Upper lobe of left lung (tissue), 4 donors: ENCODE data around the gene LPA.
"Not testable (repeated sequence)": the region's sequence is repeated elsewhere in the genome, so short reads cannot be mapped to it uniquely, and the experiment has no call there.

ENCODE experiments used
- EP300 ChIP-seq, 4 donors: sonication (generic); formaldehyde crosslinking; IDR thresholded peaks; one replicate each; pipeline ENCODE4 v1.5.1; 2017; ENCODE audit warnings: antibody characterized with exemption in 4 of 4, control low read depth in 2 of 4
- TF ChIP-seq, protein P1 (sequence below), 6 experiments: fragments of 450-650 bp in 4 of 6; fragments of 200-600 bp in 2 of 6; sonication (generic) in 2 of 6; IDR thresholded peaks; one replicate each; pipeline ENCODE4 v1.5.1; 2016 to 2019; ENCODE audit warnings: antibody characterized with exemption in 6 of 6

DNA sequence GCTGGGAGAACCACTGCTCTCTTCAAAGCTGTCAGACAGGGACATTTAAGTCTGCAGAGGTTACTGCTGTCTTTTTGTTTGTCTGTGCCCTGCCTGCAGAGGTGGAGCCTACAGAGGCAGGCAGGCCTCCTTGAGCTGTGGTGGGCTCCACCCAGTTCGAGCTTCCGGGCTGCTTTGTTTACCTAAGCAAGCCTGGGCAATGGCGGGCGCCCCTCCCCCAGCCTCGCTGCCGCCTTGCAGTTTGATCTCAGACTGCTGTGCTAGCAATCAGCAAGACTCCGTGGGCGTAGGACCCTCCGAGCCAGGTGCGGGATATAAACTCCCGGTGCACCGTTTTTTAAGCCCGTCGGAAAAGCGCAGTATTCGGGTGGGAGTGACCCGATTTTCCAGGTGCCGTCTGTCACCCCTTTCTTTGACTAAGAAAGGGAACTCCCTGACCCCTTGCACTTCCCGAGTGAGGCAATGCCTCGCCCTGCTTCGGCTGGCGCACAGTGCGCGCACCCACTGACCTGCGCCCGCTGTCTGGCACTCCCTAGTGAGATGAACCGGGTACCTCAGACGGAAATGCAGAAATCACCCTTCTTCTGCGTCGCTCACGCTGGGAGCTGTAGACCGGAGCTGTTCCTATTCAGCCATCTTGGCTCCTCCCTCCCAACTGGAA lies 21.2 kb upstream of the LPA start:
- TF ChIP-seq, protein P1, sequence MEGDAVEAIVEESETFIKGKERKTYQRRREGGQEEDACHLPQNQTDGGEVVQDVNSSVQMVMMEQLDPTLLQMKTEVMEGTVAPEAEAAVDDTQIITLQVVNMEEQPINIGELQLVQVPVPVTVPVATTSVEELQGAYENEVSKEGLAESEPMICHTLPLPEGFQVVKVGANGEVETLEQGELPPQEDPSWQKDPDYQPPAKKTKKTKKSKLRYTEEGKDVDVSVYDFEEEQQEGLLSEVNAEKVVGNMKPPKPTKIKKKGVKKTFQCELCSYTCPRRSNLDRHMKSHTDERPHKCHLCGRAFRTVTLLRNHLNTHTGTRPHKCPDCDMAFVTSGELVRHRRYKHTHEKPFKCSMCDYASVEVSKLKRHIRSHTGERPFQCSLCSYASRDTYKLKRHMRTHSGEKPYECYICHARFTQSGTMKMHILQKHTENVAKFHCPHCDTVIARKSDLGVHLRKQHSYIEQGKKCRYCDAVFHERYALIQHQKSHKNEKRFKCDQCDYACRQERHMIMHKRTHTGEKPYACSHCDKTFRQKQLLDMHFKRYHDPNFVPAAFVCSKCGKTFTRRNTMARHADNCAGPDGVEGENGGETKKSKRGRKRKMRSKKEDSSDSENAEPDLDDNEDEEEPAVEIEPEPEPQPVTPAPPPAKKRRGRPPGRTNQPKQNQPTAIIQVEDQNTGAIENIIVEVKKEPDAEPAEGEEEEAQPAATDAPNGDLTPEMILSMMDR (IDR thresholded peaks at IDR 0.05), result not testable (repeated sequence)
- TF ChIP-seq EP300 (IDR thresholded peaks at IDR 0.05), result not testable (repeated sequence)
